Measurements from ENCODE around the gene TDRD7. TPM values are rescaled to one million over a fixed set of nuclear protein-coding genes. Genes with fewer than 3 reads are reported as not detected.

TDRD7 gene
- total and polyA plus RNA-seq, 2 of the 8 experiments (the other 6 are each of a cell fraction or from before 2014, with no cell fraction given) = 1.2 to 2.3 TPM

- TF ChIP-seq CHD7 (IDR thresholded peaks at IDR 0.05; ENCODE audit: insufficient replicate concordance, low read length) (no peak), MAX (IDR thresholded peaks at IDR 0.05) (no peak), ASH2L (IDR thresholded peaks at IDR 0.05; ENCODE audit: low read length) (no peak), CBX5 (IDR thresholded peaks at IDR 0.05; ENCODE audit: low read depth, low read length) (no peak), CREB1 (IDR thresholded peaks at IDR 0.05) (no peak), SIRT6 (IDR thresholded peaks at IDR 0.05; ENCODE audit: low read length) (no peak), TEAD4 (IDR thresholded peaks at IDR 0.05; ENCODE audit: low read depth, low read length) (no peak), SAP30 (IDR thresholded peaks at IDR 0.05; ENCODE audit: insufficient read depth, insufficient replicate concordance, low read length) (no peak)
Observed at GRCh38 chr9:97396256-97396655, 15.6 kb upstream of the TDRD7 start (continued).

Measured in H1 (cell line).